Mucosa of rectum (tissue), 2 donors: ENCODE measurements around the gene RPS10.

ENCODE experiments used
- H3K27ac ChIP-seq, 2 donors: one replicate each; pipeline ENCODE4 v1.7.0; 2013; ENCODE audit warnings: inconsistent platforms in 2 of 2, low read depth in 2 of 2, low read length in 2 of 2
- H3K27me3 ChIP-seq, 2 donors: one replicate each; pipeline ENCODE4 v1.7.0; 2013; ENCODE audit warnings: low read length in 2 of 2; ENCODE audit not compliant: control insufficient read depth in 2 of 2, insufficient read depth in 2 of 2
- H3K36me3 ChIP-seq, 2 donors: one replicate each; pipeline ENCODE4 v1.7.0; 2013; ENCODE audit warnings: low read length in 2 of 2; ENCODE audit not compliant: control insufficient read depth in 2 of 2, insufficient read depth in 2 of 2
- H3K4me1 ChIP-seq, 2 donors: one replicate each; pipeline ENCODE4 v1.7.0; 2013; ENCODE audit warnings: low read length in 2 of 2, mild to moderate bottlenecking in 1 of 2; ENCODE audit not compliant: control insufficient read depth in 2 of 2, insufficient read depth in 2 of 2
- H3K4me3 ChIP-seq, 2 donors: one replicate each; pipeline ENCODE4 v1.7.0; 2013; ENCODE audit warnings: low read length in 2 of 2
- H3K9ac ChIP-seq, 2 donors: one replicate each; pipeline ENCODE4 v1.7.0; 2013; ENCODE audit warnings: low read length in 2 of 2, low read depth in 1 of 2, mild to moderate bottlenecking in 1 of 2
- H3K9me3 ChIP-seq, 2 donors: one replicate each; pipeline ENCODE4 v1.7.0; 2013; ENCODE audit warnings: low read length in 2 of 2; ENCODE audit not compliant: control insufficient read depth in 2 of 2
- donor health status: healthy.
- donor health status: Normal muscosa, but diverticular disease.

Gene RPS10

GRCh38 chr6:34447910-34448309, 22.0 kb upstream of the RPS10 start:
- Histone ChIP-seq H3K36me3 (no peaks in the 10 kb centered on the region), H3K9ac (no peak overlapping the region), H3K27ac (no peak overlapping the region), H3K4me1 (no peaks in the 10 kb centered on the region), H3K27me3 (no peaks in the 10 kb centered on the region), H3K9me3 (no peaks in the 10 kb centered on the region), H3K4me3 (no peak overlapping the region)

- Histone ChIP-seq H3K9me3 (no peaks in the 10 kb centered on the region), H3K4me3 (no peak overlapping the region), H3K4me1 (no peaks in the 10 kb centered on the region), H3K27ac (no peak overlapping the region), H3K27me3 (no peaks in the 10 kb centered on the region), H3K9ac (no peak overlapping the region), H3K36me3 (no peaks in the 10 kb centered on the region)
Measured at GRCh38 chr6:34447386-34447785, 21.5 kb upstream of the RPS10 start.

DNA sequence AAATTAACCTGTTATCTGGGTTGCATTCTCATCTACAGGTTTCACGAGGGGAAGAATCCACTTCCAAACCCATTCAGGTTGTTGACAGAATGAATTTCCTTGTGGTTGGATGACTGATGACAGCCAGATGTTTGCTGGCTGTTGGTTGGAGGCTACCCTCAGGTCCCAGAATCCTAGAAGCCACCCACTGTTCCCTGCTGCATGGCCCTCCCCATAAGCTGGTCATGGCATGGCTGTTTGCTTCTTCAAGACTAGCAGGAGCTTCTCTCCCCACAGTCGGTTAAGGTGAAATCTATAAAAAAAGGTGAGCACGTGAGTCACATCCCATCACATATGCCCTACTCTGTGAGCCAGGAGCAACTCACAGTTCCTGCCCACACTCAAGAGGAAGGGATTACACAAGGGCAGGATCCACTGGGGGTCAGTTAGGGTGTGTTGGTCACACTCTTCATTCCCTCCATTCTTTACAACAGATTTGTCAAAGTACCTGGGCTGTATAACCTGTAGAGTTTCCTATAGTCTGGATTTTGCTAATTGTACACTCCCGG, 19.5 kb upstream of the RPS10 start:
- Histone ChIP-seq H3K27ac (no peak overlapping the region), H3K4me3 (no peak overlapping the region), H3K9me3 (no peaks in the 10 kb centered on the region), H3K27me3 (no peaks in the 10 kb centered on the region), H3K9ac (no peak overlapping the region), H3K36me3 (no peaks in the 10 kb centered on the region), H3K4me1 (no peaks in the 10 kb centered on the region)

GRCh38 chr6:34441526-34441925, 15.7 kb upstream of the RPS10 start:
- H3K9me3 ChIP-seq: no peaks in the 10 kb centered on the region
- H3K27me3 ChIP-seq: no peaks in the 10 kb centered on the region
- no peak overlapping the region for H3K9ac ChIP-seq
- no peaks in the 10 kb centered on the region for H3K4me1 ChIP-seq
- H3K36me3 ChIP-seq: no peaks in the 10 kb centered on the region
- no peak overlapping the region for H3K4me3 ChIP-seq
- no peak overlapping the region for H3K27ac ChIP-seq

- Histone ChIP-seq H3K36me3 (no peaks in the 10 kb centered on the region), H3K27ac (no peak overlapping the region), H3K9me3 (no peaks in the 10 kb centered on the region), H3K9ac (no peak overlapping the region), H3K27me3 (no peaks in the 10 kb centered on the region), H3K4me1 (no peaks in the 10 kb centered on the region), H3K4me3 (no peak overlapping the region)
Measured at GRCh38 chr6:34439442-34439841, 13.6 kb upstream of the RPS10 start.

DNA sequence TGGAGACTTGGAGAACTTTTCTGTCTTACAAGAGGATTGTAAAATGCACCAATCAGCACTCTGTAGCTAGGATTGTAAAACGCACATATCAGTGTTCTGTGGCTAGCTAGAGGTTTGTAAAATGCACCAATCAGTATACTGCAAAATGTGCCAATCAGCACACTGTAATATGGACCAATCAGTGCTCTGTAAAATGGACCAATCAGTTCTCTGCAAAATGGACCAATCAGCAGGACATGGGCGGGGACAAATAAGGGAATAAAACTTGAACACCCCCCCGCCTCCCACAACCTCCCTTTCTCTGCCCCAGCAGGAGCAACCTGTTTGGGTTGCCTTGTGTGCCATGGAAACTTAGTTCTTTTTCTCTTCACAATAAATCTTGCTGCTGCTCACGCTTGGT, 12.8 kb upstream of the RPS10 start:
- H3K4me1 ChIP-seq: no peaks in the 10 kb centered on the region

DNA sequence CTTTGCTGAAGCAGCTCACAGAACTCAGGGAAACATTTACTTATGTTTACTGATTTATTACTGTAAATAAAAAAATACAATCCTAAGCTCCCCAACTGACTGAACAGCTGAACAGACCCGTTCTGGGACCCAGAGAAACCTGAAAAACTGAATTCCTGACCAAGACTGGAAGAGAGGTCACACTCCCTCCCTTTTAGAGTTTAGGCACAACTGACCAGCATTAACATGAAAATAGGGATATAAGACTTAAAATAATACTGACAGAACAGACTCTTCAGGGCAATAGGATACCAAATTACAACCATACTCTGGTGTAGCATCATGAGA, 11.7 kb upstream of the RPS10 start:
- H3K27ac ChIP-seq: no peak overlapping the region
- H3K4me1 ChIP-seq: no peaks in the 10 kb centered on the region
- H3K27me3 ChIP-seq: no peaks in the 10 kb centered on the region
- no peak overlapping the region for H3K9ac ChIP-seq
- H3K36me3 ChIP-seq: no peaks in the 10 kb centered on the region
- no peak overlapping the region for H3K4me3 ChIP-seq
- no peaks in the 10 kb centered on the region for H3K9me3 ChIP-seq

More for the DNA sequence above, 12.8 kb upstream of the RPS10 start:
- Histone ChIP-seq H3K27ac (no peak overlapping the region), H3K4me3 (no peak overlapping the region), H3K9me3 (no peaks in the 10 kb centered on the region), H3K36me3 (no peaks in the 10 kb centered on the region), H3K27me3 (no peaks in the 10 kb centered on the region), H3K9ac (no peak overlapping the region)

DNA sequence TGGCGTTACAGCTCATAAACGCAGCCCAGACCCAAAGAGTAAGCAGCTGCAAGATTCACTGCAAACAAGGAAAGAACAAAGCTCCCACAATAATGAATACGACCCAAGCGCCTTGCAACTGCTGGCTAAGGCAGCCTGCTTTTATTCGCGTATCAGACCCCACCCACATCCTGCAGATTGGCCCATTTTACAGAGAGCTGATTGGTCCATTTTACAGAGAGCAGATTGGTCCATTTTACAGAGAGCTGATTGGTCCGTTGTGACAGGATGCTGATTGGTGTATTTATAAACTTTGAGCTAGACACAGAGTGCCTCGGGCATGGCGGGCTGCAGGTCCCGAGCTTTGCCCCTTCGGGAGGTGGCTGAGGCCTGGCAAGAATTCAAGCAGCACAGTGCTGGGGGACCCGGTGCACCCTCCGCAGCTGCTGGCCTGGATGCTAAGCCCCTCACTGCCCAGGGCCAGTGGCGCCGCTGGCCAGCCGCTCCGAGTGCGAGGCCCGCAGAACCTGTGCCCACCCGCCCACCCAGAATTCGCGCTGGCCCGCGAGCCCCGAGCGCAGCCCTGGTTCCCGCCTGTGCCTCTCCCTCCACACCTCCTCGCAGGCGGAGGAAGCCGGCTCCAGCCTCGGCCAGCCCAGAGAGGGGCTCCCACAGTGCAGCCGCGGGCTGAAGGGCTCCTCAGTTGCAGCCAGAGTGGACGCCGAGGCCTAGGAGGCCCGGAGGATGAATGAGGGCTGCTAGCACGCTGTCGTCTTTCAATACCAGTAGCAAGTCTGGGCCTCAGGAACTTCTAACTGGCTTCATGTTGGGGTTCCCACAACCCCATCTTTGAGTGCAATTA, 11.2 kb upstream of the RPS10 start:
- Histone ChIP-seq H3K4me1 (no peaks in the 10 kb centered on the region), H3K4me3 (no peak overlapping the region), H3K27ac (no peak overlapping the region), H3K27me3 (no peaks in the 10 kb centered on the region), H3K9ac (no peak overlapping the region), H3K36me3 (no peaks in the 10 kb centered on the region), H3K9me3 (no peaks in the 10 kb centered on the region)

- no peaks in the 10 kb centered on the region for H3K36me3 ChIP-seq
- H3K9me3 ChIP-seq: no peaks in the 10 kb centered on the region
- no peaks in the 10 kb centered on the region for H3K27me3 ChIP-seq
- no peaks in the 10 kb centered on the region for H3K4me1 ChIP-seq
- H3K9ac ChIP-seq: no peak overlapping the region
- no peak overlapping the region for H3K27ac ChIP-seq
- no peak overlapping the region for H3K4me3 ChIP-seq
Measured at GRCh38 chr6:34435916-34436315, 10.0 kb upstream of the RPS10 start.

- peak overlapping the region; percentile 89 to 99 for H3K9ac ChIP-seq
- H3K27ac ChIP-seq: peak overlapping the region; percentile 70 to 71
- H3K36me3 ChIP-seq: peaks cover 32 to 41% of the 10 kb centered on the region in 2 donors
- H3K9me3 ChIP-seq: no peaks in the 10 kb centered on the region
- H3K4me3 ChIP-seq: peak overlapping the region; percentile 92 to 97
- H3K27me3 ChIP-seq: no peaks in the 10 kb centered on the region
- H3K4me1 ChIP-seq: peaks cover 8 to 12% of the 10 kb centered on the region in 2 donors
Measured at GRCh38 chr6:34425132-34425497, 754 bp downstream of the RPS10 start.
